DOHH2 (cell line): ENCODE data around the gene NR2C2.

Source experiments
- H3F3A ChIP-seq: fragments of 200-600 bp; sonication (generic), shearing (Covaris generic); 2 replicates; pipeline ENCODE4 v1.6.0; 2016; ENCODE audit warnings: antibody characterized with exemption, mild to moderate bottlenecking; ENCODE audit not compliant: control insufficient read depth, insufficient read depth
- H3K27ac ChIP-seq: fragments of 200-600 bp; sonication (generic); 2 replicates; pipeline ENCODE4 v1.5.1; 2014; ENCODE audit warnings: low read depth, mild to moderate bottlenecking, low read length, moderate library complexity
- H3K27me3 ChIP-seq: fragments of 200-600 bp; sonication (generic); 2 replicates; pipeline ENCODE4 v1.6.1; 2014; ENCODE audit warnings: mild to moderate bottlenecking, low read length, mixed read lengths; ENCODE audit not compliant: control insufficient read depth
- H3K36me3 ChIP-seq: fragments of 200-600 bp; sonication (generic); 2 replicates; pipeline ENCODE4 v1.6.1; 2014; ENCODE audit warnings: mild to moderate bottlenecking, low read length, moderate library complexity, mixed read lengths; ENCODE audit not compliant: control insufficient read depth
- H3K4me1 ChIP-seq: fragments of 200-600 bp; sonication (generic); 2 replicates; pipeline ENCODE4 v1.6.1; 2014; ENCODE audit warnings: mild to moderate bottlenecking, low read length, mixed read lengths; ENCODE audit not compliant: control insufficient read depth
- H3K4me2 ChIP-seq: fragments of 200-600 bp; sonication (generic); 2 replicates; pipeline ENCODE4 v1.6.0; 2014; ENCODE audit warnings: mild to moderate bottlenecking, low read length, moderate library complexity
- H3K4me3 ChIP-seq: fragments of 200-600 bp; sonication (generic); 2 replicates; pipeline ENCODE4 v1.5.1; 2014; ENCODE audit warnings: mild to moderate bottlenecking, low read length, mixed read lengths
- H3K79me2 ChIP-seq: fragments of 200-600 bp; sonication (generic); 2 replicates; pipeline ENCODE4 v1.6.1; 2014; ENCODE audit warnings: mild to moderate bottlenecking, low read length, mixed read lengths; ENCODE audit not compliant: control insufficient read depth
- H3K9me2 ChIP-seq: fragments of 200-600 bp; sonication (generic); replicated peaks from 2 replicates; pipeline ENCODE4 v1.6.1; 2014; ENCODE audit warnings: mild to moderate bottlenecking, low read length, mixed read lengths; ENCODE audit not compliant: control insufficient read depth
- H3K9me3 ChIP-seq: fragments of 200-600 bp; sonication (generic); 2 replicates; pipeline ENCODE4 v1.6.1; 2014; ENCODE audit warnings: antibody characterized with exemption, low read length, mixed read lengths; ENCODE audit not compliant: control insufficient read depth, insufficient read depth
- H4K20me1 ChIP-seq: fragments of 200-600 bp; sonication (generic); 2 replicates; pipeline ENCODE4 v1.6.0; 2014; ENCODE audit warnings: low read depth, mild to moderate bottlenecking, antibody characterized with exemption, low read length, moderate library complexity; ENCODE audit not compliant: control insufficient read depth, insufficient read depth
- EZH2phosphoT487 ChIP-seq: fragments of 200-600 bp; sonication (generic); IDR thresholded peaks from 2 replicates; pipeline ENCODE4 v1.6.1; 2017; ENCODE audit warnings: borderline replicate concordance, mild to moderate bottlenecking, antibody characterized with exemption, low read length, moderate library complexity, mixed read lengths
- TF ChIP-seq, protein P1 (sequence below): fragments of 200-600 bp; sonication (generic); IDR thresholded peaks from one replicate; pipeline ENCODE4 v1.5.1; 2014; ENCODE audit warnings: antibody characterized with exemption, mild to moderate bottlenecking, low read depth, low read length; ENCODE audit not compliant: poor library complexity, severe bottlenecking

Gene NR2C2

GRCh38 chr3:14921034-14921616 lies 26.3 kb upstream of the NR2C2 start:
- no peak overlapping the region for H3K4me2 ChIP-seq
- H3K4me1 ChIP-seq, result no peaks in the 10 kb centered on the region
- no peaks in the 10 kb centered on the region for H3K79me2 ChIP-seq

GRCh38 chr3:14921811-14922705 lies 25.3 kb upstream of the NR2C2 start:
- no peak overlapping the region for H3K27ac ChIP-seq

More at GRCh38 chr3:14921034-14921616, 26.3 kb upstream of the NR2C2 start:
- H4K20me1 ChIP-seq, result no peaks in the 10 kb centered on the region
- H3K36me3 ChIP-seq, result no peaks in the 10 kb centered on the region
- H3K9me3 ChIP-seq, result no peaks in the 10 kb centered on the region
- no peak overlapping the region for H3K27ac ChIP-seq
- peaks cover 5% of the 10 kb centered on the region; the same call in 1 of the 2 replicates for H3K27me3 ChIP-seq
- no peaks in the 10 kb centered on the region for H3K9me2 ChIP-seq
- TF ChIP-seq, protein P1, sequence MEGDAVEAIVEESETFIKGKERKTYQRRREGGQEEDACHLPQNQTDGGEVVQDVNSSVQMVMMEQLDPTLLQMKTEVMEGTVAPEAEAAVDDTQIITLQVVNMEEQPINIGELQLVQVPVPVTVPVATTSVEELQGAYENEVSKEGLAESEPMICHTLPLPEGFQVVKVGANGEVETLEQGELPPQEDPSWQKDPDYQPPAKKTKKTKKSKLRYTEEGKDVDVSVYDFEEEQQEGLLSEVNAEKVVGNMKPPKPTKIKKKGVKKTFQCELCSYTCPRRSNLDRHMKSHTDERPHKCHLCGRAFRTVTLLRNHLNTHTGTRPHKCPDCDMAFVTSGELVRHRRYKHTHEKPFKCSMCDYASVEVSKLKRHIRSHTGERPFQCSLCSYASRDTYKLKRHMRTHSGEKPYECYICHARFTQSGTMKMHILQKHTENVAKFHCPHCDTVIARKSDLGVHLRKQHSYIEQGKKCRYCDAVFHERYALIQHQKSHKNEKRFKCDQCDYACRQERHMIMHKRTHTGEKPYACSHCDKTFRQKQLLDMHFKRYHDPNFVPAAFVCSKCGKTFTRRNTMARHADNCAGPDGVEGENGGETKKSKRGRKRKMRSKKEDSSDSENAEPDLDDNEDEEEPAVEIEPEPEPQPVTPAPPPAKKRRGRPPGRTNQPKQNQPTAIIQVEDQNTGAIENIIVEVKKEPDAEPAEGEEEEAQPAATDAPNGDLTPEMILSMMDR, result peak; percentile 93
- no peak for TF ChIP-seq EZH2phosphoT487
- no peak overlapping the region for H3K4me3 ChIP-seq
- no peaks in the 10 kb centered on the region for H3F3A ChIP-seq

DNA sequence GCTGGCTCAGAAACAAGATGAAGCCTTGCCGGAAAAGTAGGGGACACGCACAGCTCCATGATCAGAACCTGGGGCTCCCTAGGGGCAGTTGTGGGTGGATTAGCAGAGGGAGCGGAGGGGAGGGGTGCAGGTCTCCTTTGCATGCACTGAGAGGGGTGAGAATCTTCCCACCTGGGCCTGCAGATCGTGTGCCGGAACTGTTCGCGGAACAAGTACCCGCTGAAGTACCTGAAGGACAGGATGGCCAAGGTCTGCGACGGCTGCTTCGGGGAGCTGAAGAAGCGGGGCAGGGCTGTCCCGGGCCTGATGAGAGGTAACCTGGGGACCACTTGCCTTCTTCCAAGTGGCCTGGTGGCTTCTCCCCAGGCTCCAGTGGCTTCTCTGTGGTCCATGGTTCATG lies 24.5 kb upstream of the NR2C2 start:
- Histone ChIP-seq H3K27ac (no peak overlapping the region), H3K36me3 (no peaks in the 10 kb centered on the region)
- TF ChIP-seq, protein P1, result no peak
- TF ChIP-seq EZH2phosphoT487, result no peak

More at GRCh38 chr3:14921811-14922705, 25.3 kb upstream of the NR2C2 start:
- Histone ChIP-seq H3K79me2 (no peaks in the 10 kb centered on the region), H3K27me3 (no peaks in the 10 kb centered on the region), H3K9me3 (no peaks in the 10 kb centered on the region), H3F3A (no peaks in the 10 kb centered on the region), H3K4me2 (no peak overlapping the region), H3K4me3 (no peak overlapping the region), H4K20me1 (no peaks in the 10 kb centered on the region), H3K36me3 (no peaks in the 10 kb centered on the region), H3K9me2 (no peaks in the 10 kb centered on the region), H3K4me1 (no peaks in the 10 kb centered on the region)
- TF ChIP-seq, protein P1, result no peak
- TF ChIP-seq EZH2phosphoT487, result no peak

More for the DNA sequence above, 24.5 kb upstream of the NR2C2 start:
- no peaks in the 10 kb centered on the region for H3K9me3 ChIP-seq
- no peaks in the 10 kb centered on the region for H4K20me1 ChIP-seq
- H3K4me3 ChIP-seq, result no peak overlapping the region
- H3K79me2 ChIP-seq, result no peaks in the 10 kb centered on the region
- H3K9me2 ChIP-seq, result no peaks in the 10 kb centered on the region
- no peak overlapping the region for H3K4me2 ChIP-seq
- no peaks in the 10 kb centered on the region for H3K27me3 ChIP-seq
- H3F3A ChIP-seq, result no peaks in the 10 kb centered on the region
- H3K4me1 ChIP-seq, result no peaks in the 10 kb centered on the region
